SK-N-SH treated with all-trans-retinoic acid at 6 μM for 48 hours (cell line): ENCODE data around the gene RACK1.

ENCODE experiments used
- ATAC-seq: fragments of 200-7000 bp; cut with Tn5 transposase; 3 replicates; pipeline ENCODE4 v1.9.1; 2020; ENCODE audit warnings: mild to moderate bottlenecking, moderate library complexity
- ARNTL ChIP-seq: fragments of 450-650 bp; formaldehyde crosslinking; IDR thresholded peaks from 2 replicates; pipeline ENCODE4 v1.5.0; 2020; ENCODE audit warnings: low read depth, mild to moderate bottlenecking, moderate library complexity, borderline replicate concordance
- BACH2 ChIP-seq: fragments of 250-450 bp; sonication (Bioruptor Pico); IDR thresholded peaks from 2 replicates; pipeline ENCODE4 v1.9.0; 2021; ENCODE audit warnings: mild to moderate bottlenecking, borderline replicate concordance
- ESRRG ChIP-seq: fragments of 250-450 bp; sonication (Bioruptor Pico); IDR thresholded peaks from 2 replicates; pipeline ENCODE4 v1.6.1; 2021; ENCODE audit warnings: mild to moderate bottlenecking
- ISL1 ChIP-seq: fragments of 250-450 bp; sonication (Bioruptor Pico); IDR thresholded peaks from 2 replicates; pipeline ENCODE4 v2.1.2; 2022; ENCODE audit warnings: mild to moderate bottlenecking, moderate library complexity
- OSR1 ChIP-seq: fragments of 250-450 bp; sonication (Bioruptor Pico); IDR thresholded peaks from 2 replicates; pipeline ENCODE4 v1.8.0; 2022; ENCODE audit warnings: moderate library complexity, mild to moderate bottlenecking, inconsistent platforms
- PATZ1 ChIP-seq: fragments of 250-450 bp; sonication (Bioruptor Pico); IDR thresholded peaks from 2 replicates; pipeline ENCODE4 v1.8.0; 2020; ENCODE audit warnings: mild to moderate bottlenecking, moderate library complexity, borderline replicate concordance
- POU6F1 ChIP-seq: fragments of 250-450 bp; sonication (Bioruptor Pico); IDR thresholded peaks from 2 replicates; pipeline ENCODE4 v1.8.0; 2021; ENCODE audit warnings: low read depth, mild to moderate bottlenecking, moderate library complexity, borderline replicate concordance
- RARB ChIP-seq: fragments of 250-450 bp; sonication (Bioruptor Pico); IDR thresholded peaks from 2 replicates; pipeline ENCODE4 v1.8.0; 2021; ENCODE audit warnings: mild to moderate bottlenecking, moderate library complexity
- SNAI2 ChIP-seq: fragments of 250-450 bp; sonication (Bioruptor Pico); IDR thresholded peaks from 2 replicates; pipeline ENCODE4 v1.5.0; 2020; ENCODE audit warnings: mild to moderate bottlenecking, moderate library complexity
- TCF4 ChIP-seq: fragments of 250-450 bp; sonication (Bioruptor Pico); IDR thresholded peaks from 2 replicates; pipeline ENCODE4 v1.8.0; 2021; ENCODE audit warnings: mild to moderate bottlenecking, moderate library complexity, borderline replicate concordance
- TOX ChIP-seq: fragments of 250-450 bp; sonication (Bioruptor Pico); IDR thresholded peaks from 2 replicates; pipeline ENCODE4 v1.8.0; 2021; ENCODE audit warnings: mild to moderate bottlenecking, moderate library complexity, borderline replicate concordance
- ZC3H10 ChIP-seq: fragments of 250-450 bp; sonication (Bioruptor Pico); IDR thresholded peaks from 2 replicates; pipeline ENCODE4 v1.5.1; 2021; ENCODE audit warnings: mild to moderate bottlenecking, moderate library complexity
- ZFP3 ChIP-seq: fragments of 250-450 bp; sonication (Bioruptor Pico); IDR thresholded peaks from 2 replicates; pipeline ENCODE4 v1.5.0; 2020; ENCODE audit warnings: mild to moderate bottlenecking, moderate library complexity
- ZNF565 ChIP-seq: fragments of 450-650 bp; formaldehyde crosslinking; conservative IDR thresholded peaks from 2 replicates; pipeline ENCODE4 v1.5.0; 2020; ENCODE audit warnings: low read depth, mild to moderate bottlenecking, moderate library complexity
- ZNF70 ChIP-seq: fragments of 450-650 bp; formaldehyde crosslinking; IDR thresholded peaks from 2 replicates; pipeline ENCODE4 v1.5.0; 2020; ENCODE audit warnings: mild to moderate bottlenecking, moderate library complexity
- ZNF8 ChIP-seq: fragments of 450-650 bp; formaldehyde crosslinking; IDR thresholded peaks from 2 replicates; pipeline ENCODE4 v1.5.0; 2020; ENCODE audit warnings: mild to moderate bottlenecking, moderate library complexity
- TF ChIP-seq, protein P1 (sequence below): fragments of 250-450 bp; sonication (Bioruptor Pico); IDR thresholded peaks from 2 replicates; pipeline ENCODE4 v1.5.1; 2020; ENCODE audit warnings: low read depth, mild to moderate bottlenecking, moderate library complexity
- TF ChIP-seq, protein P2 (sequence below): fragments of 250-450 bp; sonication (Bioruptor Pico); IDR thresholded peaks from 2 replicates; pipeline ENCODE4 v1.5.0; 2020; ENCODE audit warnings: mild to moderate bottlenecking, moderate library complexity
- TF ChIP-seq, protein P3 (sequence below): fragments of 250-450 bp; sonication (Bioruptor Pico); IDR thresholded peaks from 2 replicates; pipeline ENCODE4 v1.5.1; 2021; ENCODE audit warnings: mild to moderate bottlenecking, moderate library complexity

The RACK1 gene

GRCh38 chr5:181245427-181246275 lies 1.9 kb upstream of the RACK1 start:
- ATAC-seq: no peak
- TF ChIP-seq OSR1 (CRISPR knock-in tag): no peak
- TF ChIP-seq ZNF8 (CRISPR knock-in tag): no peak
- no peak for TF ChIP-seq PATZ1 (CRISPR knock-in tag)
- TF ChIP-seq POU6F1 (CRISPR knock-in tag): no peak
- TF ChIP-seq, all 23 proteins: peak for 0

DNA sequence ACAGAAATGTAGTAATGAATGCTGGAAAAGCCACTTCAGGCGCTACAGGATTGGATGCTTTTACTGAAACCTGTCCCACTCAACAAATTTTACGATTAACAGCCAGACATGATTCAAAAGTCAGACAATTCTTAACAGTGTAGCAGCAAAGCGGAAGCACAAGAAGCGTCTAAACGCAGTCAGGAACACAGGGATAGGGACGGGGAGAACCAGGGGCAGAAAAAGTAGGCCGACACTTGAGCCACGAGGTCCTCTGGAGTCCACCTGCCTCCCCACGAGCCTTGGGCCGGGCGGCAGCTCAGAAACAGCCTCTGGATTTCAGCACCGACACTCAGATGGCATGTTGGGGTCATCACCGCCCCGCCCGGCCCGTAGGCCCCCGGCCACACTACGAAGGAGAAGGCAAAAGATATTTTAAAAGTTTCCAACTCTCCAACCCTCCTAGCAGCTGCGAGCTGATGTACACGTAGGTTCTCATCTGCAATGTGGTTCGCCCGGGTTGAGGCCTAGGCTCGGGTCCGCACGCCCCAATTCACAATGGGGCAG lies 615 bp downstream of the RACK1 start:
- TF ChIP-seq ZNF70 (no peak), TOX (no peak), BACH2 (no peak), ZNF565 (CRISPR knock-in tag) (no peak), OSR1 (CRISPR knock-in tag) (no peak), TCF4 (CRISPR knock-in tag) (no peak)
- TF ChIP-seq, protein P1, sequence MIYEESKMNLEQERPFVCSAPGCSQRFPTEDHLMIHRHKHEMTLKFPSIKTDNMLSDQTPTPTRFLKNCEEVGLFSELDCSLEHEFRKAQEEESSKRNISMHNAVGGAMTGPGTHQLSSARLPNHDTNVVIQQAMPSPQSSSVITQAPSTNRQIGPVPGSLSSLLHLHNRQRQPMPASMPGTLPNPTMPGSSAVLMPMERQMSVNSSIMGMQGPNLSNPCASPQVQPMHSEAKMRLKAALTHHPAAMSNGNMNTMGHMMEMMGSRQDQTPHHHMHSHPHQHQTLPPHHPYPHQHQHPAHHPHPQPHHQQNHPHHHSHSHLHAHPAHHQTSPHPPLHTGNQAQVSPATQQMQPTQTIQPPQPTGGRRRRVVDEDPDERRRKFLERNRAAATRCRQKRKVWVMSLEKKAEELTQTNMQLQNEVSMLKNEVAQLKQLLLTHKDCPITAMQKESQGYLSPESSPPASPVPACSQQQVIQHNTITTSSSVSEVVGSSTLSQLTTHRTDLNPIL (CRISPR knock-in tag): no peak
- no peak for ATAC-seq

DNA sequence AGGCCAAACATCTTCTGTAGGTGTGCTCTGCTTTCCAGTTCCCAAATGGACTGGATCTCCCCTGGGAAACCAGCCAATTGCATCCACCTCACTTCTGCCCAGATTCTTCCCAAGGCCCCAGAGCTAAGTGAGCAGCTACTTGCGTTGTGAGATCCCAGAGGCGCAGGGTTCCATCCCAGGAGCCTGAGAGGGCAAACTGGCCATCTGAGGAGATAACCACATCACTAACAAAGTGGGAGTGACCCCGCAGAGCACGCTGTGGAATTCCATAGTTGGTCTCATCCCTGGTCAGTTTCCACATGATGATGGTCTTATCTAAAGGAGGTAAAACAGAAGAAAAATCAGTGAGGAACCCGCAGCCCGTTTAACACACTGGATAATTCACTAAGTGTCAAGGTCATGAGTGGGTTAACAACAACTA lies 1.7 kb downstream of the RACK1 start:
- ATAC-seq: no peak
- TF ChIP-seq, protein P1 (CRISPR knock-in tag): no peak
- 0 out of 2 replicates have a peak, but pooled peaks have one; percentile 45 for TF ChIP-seq ZFP3 (CRISPR knock-in tag)
- TF ChIP-seq, all 23 proteins: peak for 1

DNA sequence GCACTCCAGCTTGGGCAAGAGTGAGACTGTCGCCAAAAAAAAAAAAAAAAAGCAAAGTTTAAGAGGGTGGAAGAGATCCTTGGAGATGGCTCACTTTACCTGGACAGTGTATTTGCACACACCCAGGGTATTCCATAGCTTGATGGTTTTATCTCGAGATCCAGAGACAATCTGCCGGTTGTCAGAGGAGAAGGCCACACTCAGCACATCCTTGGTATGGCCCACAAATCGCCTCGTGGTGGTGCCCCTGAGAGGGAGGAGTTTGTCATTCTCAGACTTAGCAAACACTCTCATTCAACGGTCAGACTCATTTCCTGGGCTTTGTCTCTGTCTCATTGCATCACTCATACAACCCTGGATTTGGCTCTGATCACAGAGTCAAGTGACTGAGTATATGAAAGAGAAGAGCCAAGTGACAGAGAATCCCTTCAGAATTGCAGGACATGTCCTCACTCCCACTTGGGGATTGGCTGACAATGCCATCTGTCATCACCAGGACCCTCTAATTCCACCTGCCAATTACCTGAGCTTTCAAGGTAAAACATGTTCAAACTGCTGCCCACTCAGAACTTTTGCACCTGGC lies 2.2 kb downstream of the RACK1 start:
- peak; percentile 9 for ATAC-seq
- TF ChIP-seq ESRRG (no peak), BACH2 (no peak), RARB (CRISPR knock-in tag) (no peak), OSR1 (CRISPR knock-in tag) (no peak), SNAI2 (CRISPR knock-in tag) (no peak), ZNF565 (CRISPR knock-in tag) (no peak), ZFP3 (CRISPR knock-in tag) (no peak), POU6F1 (CRISPR knock-in tag) (no peak), ARNTL (CRISPR knock-in tag) (no peak), TOX (no peak), ZC3H10 (CRISPR knock-in tag) (no peak), TCF4 (CRISPR knock-in tag) (no peak), ISL1 (CRISPR knock-in tag) (no peak)
- TF ChIP-seq, protein P1 (CRISPR knock-in tag): no peak
- TF ChIP-seq, protein P2, sequence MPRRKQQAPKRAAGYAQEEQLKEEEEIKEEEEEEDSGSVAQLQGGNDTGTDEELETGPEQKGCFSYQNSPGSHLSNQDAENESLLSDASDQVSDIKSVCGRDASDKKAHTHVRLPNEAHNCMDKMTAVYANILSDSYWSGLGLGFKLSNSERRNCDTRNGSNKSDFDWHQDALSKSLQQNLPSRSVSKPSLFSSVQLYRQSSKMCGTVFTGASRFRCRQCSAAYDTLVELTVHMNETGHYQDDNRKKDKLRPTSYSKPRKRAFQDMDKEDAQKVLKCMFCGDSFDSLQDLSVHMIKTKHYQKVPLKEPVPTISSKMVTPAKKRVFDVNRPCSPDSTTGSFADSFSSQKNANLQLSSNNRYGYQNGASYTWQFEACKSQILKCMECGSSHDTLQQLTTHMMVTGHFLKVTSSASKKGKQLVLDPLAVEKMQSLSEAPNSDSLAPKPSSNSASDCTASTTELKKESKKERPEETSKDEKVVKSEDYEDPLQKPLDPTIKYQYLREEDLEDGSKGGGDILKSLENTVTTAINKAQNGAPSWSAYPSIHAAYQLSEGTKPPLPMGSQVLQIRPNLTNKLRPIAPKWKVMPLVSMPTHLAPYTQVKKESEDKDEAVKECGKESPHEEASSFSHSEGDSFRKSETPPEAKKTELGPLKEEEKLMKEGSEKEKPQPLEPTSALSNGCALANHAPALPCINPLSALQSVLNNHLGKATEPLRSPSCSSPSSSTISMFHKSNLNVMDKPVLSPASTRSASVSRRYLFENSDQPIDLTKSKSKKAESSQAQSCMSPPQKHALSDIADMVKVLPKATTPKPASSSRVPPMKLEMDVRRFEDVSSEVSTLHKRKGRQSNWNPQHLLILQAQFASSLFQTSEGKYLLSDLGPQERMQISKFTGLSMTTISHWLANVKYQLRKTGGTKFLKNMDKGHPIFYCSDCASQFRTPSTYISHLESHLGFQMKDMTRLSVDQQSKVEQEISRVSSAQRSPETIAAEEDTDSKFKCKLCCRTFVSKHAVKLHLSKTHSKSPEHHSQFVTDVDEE (CRISPR knock-in tag): no peak
- TF ChIP-seq, protein P3, sequence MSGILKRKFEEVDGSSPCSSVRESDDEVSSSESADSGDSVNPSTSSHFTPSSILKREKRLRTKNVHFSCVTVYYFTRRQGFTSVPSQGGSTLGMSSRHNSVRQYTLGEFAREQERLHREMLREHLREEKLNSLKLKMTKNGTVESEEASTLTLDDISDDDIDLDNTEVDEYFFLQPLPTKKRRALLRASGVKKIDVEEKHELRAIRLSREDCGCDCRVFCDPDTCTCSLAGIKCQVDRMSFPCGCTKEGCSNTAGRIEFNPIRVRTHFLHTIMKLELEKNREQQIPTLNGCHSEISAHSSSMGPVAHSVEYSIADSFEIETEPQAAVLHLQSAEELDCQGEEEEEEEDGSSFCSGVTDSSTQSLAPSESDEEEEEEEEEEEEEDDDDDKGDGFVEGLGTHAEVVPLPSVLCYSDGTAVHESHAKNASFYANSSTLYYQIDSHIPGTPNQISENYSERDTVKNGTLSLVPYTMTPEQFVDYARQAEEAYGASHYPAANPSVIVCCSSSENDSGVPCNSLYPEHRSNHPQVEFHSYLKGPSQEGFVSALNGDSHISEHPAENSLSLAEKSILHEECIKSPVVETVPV (CRISPR knock-in tag): no peak
